WTC11 (cell line): Measurements from ENCODE around the gene OR2D3.
"Not testable (repeated sequence)": the region's sequence is repeated elsewhere in the genome, so short reads cannot be mapped to it uniquely, and the experiment has no call there.

ENCODE experiments used
- CBFB ChIP-seq: sonication (generic); formaldehyde crosslinking; IDR thresholded peaks from 2 replicates; pipeline ENCODE4 v1.8.1; 2022; ENCODE audit warnings: mild to moderate bottlenecking, low read depth, missing genetic modification reagents
- ESRRA ChIP-seq: sonication (generic); formaldehyde crosslinking; IDR thresholded peaks from 2 replicates; pipeline ENCODE4 v1.8.1; 2022; ENCODE audit warnings: mild to moderate bottlenecking, missing genetic modification reagents, borderline replicate concordance
- FOXJ3 ChIP-seq: sonication (generic); formaldehyde crosslinking; IDR thresholded peaks from 2 replicates; pipeline ENCODE4 v1.9.0; 2021; ENCODE audit warnings: missing genetic modification reagents, mild to moderate bottlenecking, borderline replicate concordance
- FOXK1 ChIP-seq: sonication (generic); formaldehyde crosslinking; IDR thresholded peaks from 2 replicates; pipeline ENCODE4 v1.8.0; 2022; ENCODE audit warnings: mild to moderate bottlenecking, moderate library complexity, missing genetic modification reagents
- JAZF1 ChIP-seq: fragments of 250-450 bp; sonication (Bioruptor Pico); IDR thresholded peaks from 2 replicates; pipeline ENCODE4 v1.9.0; 2021; ENCODE audit warnings: moderate library complexity, mild to moderate bottlenecking, inconsistent platforms
- JUN ChIP-seq: sonication (generic); formaldehyde crosslinking; IDR thresholded peaks from 2 replicates; pipeline ENCODE4 v1.8.0; 2023; ENCODE audit warnings: mild to moderate bottlenecking, missing genetic modification reagents
- MXD4 ChIP-seq: fragments of 250-450 bp; sonication (Bioruptor Pico); IDR thresholded peaks from 2 replicates; pipeline ENCODE4 v1.8.0; 2021; ENCODE audit warnings: mild to moderate bottlenecking, moderate library complexity, borderline replicate concordance
- NR1H2 ChIP-seq: sonication (generic); formaldehyde crosslinking; IDR thresholded peaks from 2 replicates; pipeline ENCODE4 v1.9.0; 2021; ENCODE audit warnings: mild to moderate bottlenecking, moderate library complexity, missing genetic modification reagents
- PREB ChIP-seq: sonication (generic); formaldehyde crosslinking; IDR thresholded peaks from 2 replicates; pipeline ENCODE4 v1.8.1; 2022; ENCODE audit warnings: mild to moderate bottlenecking, missing genetic modification reagents, moderate library complexity, borderline replicate concordance
- ZNF138 ChIP-seq: sonication (generic); formaldehyde crosslinking; conservative IDR thresholded peaks from 2 replicates; pipeline ENCODE4 v1.8.1; 2022; ENCODE audit warnings: mild to moderate bottlenecking, moderate library complexity, missing genetic modification reagents
- ZNF263 ChIP-seq: sonication (generic); formaldehyde crosslinking; IDR thresholded peaks from 2 replicates; pipeline ENCODE4 v1.8.1; 2022; ENCODE audit warnings: low read depth, mild to moderate bottlenecking, moderate library complexity, missing genetic modification reagents
- TF ChIP-seq, protein P1 (sequence below): fragments of 200-600 bp; IDR thresholded peaks from 2 replicates; pipeline ENCODE4 v1.8.0; 2022; ENCODE audit warnings: antibody characterized with exemption
- TF ChIP-seq, protein P2 (sequence below): sonication (generic); formaldehyde crosslinking; IDR thresholded peaks from 2 replicates; pipeline ENCODE4 v1.8.0; 2023; ENCODE audit warnings: missing genetic modification reagents

- TF ChIP-seq, protein P1, sequence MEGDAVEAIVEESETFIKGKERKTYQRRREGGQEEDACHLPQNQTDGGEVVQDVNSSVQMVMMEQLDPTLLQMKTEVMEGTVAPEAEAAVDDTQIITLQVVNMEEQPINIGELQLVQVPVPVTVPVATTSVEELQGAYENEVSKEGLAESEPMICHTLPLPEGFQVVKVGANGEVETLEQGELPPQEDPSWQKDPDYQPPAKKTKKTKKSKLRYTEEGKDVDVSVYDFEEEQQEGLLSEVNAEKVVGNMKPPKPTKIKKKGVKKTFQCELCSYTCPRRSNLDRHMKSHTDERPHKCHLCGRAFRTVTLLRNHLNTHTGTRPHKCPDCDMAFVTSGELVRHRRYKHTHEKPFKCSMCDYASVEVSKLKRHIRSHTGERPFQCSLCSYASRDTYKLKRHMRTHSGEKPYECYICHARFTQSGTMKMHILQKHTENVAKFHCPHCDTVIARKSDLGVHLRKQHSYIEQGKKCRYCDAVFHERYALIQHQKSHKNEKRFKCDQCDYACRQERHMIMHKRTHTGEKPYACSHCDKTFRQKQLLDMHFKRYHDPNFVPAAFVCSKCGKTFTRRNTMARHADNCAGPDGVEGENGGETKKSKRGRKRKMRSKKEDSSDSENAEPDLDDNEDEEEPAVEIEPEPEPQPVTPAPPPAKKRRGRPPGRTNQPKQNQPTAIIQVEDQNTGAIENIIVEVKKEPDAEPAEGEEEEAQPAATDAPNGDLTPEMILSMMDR, result not testable (repeated sequence)
- TF ChIP-seq FOXJ3 (CRISPR knock-in tag); ZNF263 (CRISPR knock-in tag); ZNF138 (CRISPR knock-in tag); JUN (CRISPR knock-in tag); PREB; JAZF1; CBFB (CRISPR knock-in tag); MXD4; FOXK1 (CRISPR knock-in tag); NR1H2 (CRISPR knock-in tag); ESRRA (CRISPR knock-in tag): not testable (repeated sequence)
- TF ChIP-seq, protein P2, sequence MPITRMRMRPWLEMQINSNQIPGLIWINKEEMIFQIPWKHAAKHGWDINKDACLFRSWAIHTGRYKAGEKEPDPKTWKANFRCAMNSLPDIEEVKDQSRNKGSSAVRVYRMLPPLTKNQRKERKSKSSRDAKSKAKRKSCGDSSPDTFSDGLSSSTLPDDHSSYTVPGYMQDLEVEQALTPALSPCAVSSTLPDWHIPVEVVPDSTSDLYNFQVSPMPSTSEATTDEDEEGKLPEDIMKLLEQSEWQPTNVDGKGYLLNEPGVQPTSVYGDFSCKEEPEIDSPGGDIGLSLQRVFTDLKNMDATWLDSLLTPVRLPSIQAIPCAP (CRISPR knock-in tag), result not testable (repeated sequence)
Observed at GRCh38 chr11:6969854-6970253, 49.1 kb downstream of the OR2D3 start.
